GF-D8 (cell line): Measurements from ENCODE around the gene EPB41L1.

Experiments used
- DNase-seq: peaks from one replicate; lab custom pipeline; 2025; lab: John Stamatoyannopoulos, UW

Gene EPB41L1

GRCh38 chr20:36193977-36194712 is 39.6 kb downstream of the EPB41L1 start:
- no peak for DNase-seq

GRCh38 chr20:36196676-36197075 is 42.1 kb downstream of the EPB41L1 start:
- no peak for DNase-seq

- no peak for DNase-seq
Measured at GRCh38 chr20:36197271-36197670, 42.7 kb downstream of the EPB41L1 start.

GRCh38 chr20:36199345-36200257 is 45.1 kb downstream of the EPB41L1 start:
- no peak for DNase-seq

GRCh38 chr20:36200451-36200850 is 45.9 kb downstream of the EPB41L1 start:
- no peak for DNase-seq

GRCh38 chr20:36201198-36201597 is 46.7 kb downstream of the EPB41L1 start:
- DNase-seq = no peak

- no peak for DNase-seq
Measured at GRCh38 chr20:36202891-36203338, 48.4 kb downstream of the EPB41L1 start.

GRCh38 chr20:36203861-36204260 is 49.3 kb downstream of the EPB41L1 start:
- no peak for DNase-seq

- DNase-seq = no peak
Measured at GRCh38 chr20:36205026-36205425, 50.5 kb downstream of the EPB41L1 start.

- DNase-seq = no peak
Measured at GRCh38 chr20:36206068-36206467, 51.5 kb downstream of the EPB41L1 start.

- DNase-seq = no peak
Measured at GRCh38 chr20:36206641-36207040, 52.1 kb downstream of the EPB41L1 start.

- DNase-seq = no peak
Measured at GRCh38 chr20:36207602-36208001, 53.1 kb downstream of the EPB41L1 start.

- no peak for DNase-seq
Measured at GRCh38 chr20:36208257-36208656, 53.7 kb downstream of the EPB41L1 start.

- no peak for DNase-seq
Measured at GRCh38 chr20:36210436-36211021, 56.0 kb downstream of the EPB41L1 start.

GRCh38 chr20:36213362-36213761 is 58.8 kb downstream of the EPB41L1 start:
- DNase-seq = no peak

- no peak for DNase-seq
Measured at GRCh38 chr20:36214684-36215256, 60.2 kb downstream of the EPB41L1 start.

- no peak for DNase-seq
Measured at GRCh38 chr20:36215778-36216177, 61.2 kb downstream of the EPB41L1 start.

GRCh38 chr20:36216314-36217025 is 61.9 kb downstream of the EPB41L1 start:
- no peak for DNase-seq

- DNase-seq = no peak
Measured at GRCh38 chr20:36217226-36217625, 62.7 kb downstream of the EPB41L1 start.

GRCh38 chr20:36218380-36219064 is 64.0 kb downstream of the EPB41L1 start:
- DNase-seq = no peak

- no peak for DNase-seq
Measured at GRCh38 chr20:36219671-36220220, 65.2 kb downstream of the EPB41L1 start.
